OCI-LY7 (cell line): ENCODE measurements around the gene HINFP. TPM values are rescaled to one million over a fixed set of nuclear protein-coding genes. Genes with fewer than 3 reads are reported as not detected.

Source experiments
- BruUV-seq: library from RNA; stranded (reverse); fragments of 400-500 nt; replicated peaks from 2 replicates; lab custom pipeline; 2021; lab: Mats Ljungman, UMichigan
- CTCF ChIA-PET: fragments of 300-600 bp; sonication (Branson Sonifier 250); formaldehyde crosslinking; loops from one replicate; lab custom pipeline; 2022; ENCODE audit warnings: antibody characterized with exemption; ENCODE audit not compliant: unreplicated experiment; lab: Charles Lee
- POLR2A ChIA-PET: fragments of 300-600 bp; sonication (Branson Sonifier 250); formaldehyde crosslinking; loops from one replicate; lab custom pipeline; 2022; ENCODE audit warnings: antibody characterized with exemption; lab: Charles Lee
- DNase-seq: peaks from one replicate; pipeline ENCODE4 v3.0.0-alpha.2; 2015; ENCODE audit warnings: low spot score
- H2AFZ ChIP-seq: fragments of 200-600 bp; sonication (generic), shearing (Covaris generic); 2 replicates; pipeline ENCODE4 v1.6.1; 2014; ENCODE audit warnings: mild to moderate bottlenecking, antibody characterized with exemption, low read length, moderate library complexity
- H3K27ac ChIP-seq: fragments of 200-600 bp; sonication (generic); 2 replicates; pipeline ENCODE4 v1.5.1; 2014; ENCODE audit warnings: mixed run types, low read depth, mild to moderate bottlenecking, moderate library complexity, low read length, inconsistent platforms; ENCODE audit not compliant: poor library complexity, severe bottlenecking
- H3K36me3 ChIP-seq: fragments of 200-600 bp; sonication (generic); 2 replicates; pipeline ENCODE4 v1.6.1; 2014; ENCODE audit warnings: mild to moderate bottlenecking, antibody characterized with exemption, low read length, moderate library complexity, mixed read lengths; ENCODE audit not compliant: insufficient read depth
- H3K4me1 ChIP-seq: fragments of 200-600 bp; sonication (generic); 2 replicates; pipeline ENCODE4 v1.5.1; 2014; ENCODE audit warnings: mild to moderate bottlenecking, low read length; ENCODE audit not compliant: insufficient read depth, poor library complexity, severe bottlenecking
- H3K4me2 ChIP-seq: fragments of 200-600 bp; sonication (generic); 2 replicates; pipeline ENCODE4 v1.6.1; 2014; ENCODE audit warnings: mild to moderate bottlenecking, low read length
- H3K4me3 ChIP-seq: fragments of 200-600 bp; sonication (generic); 2 replicates; pipeline ENCODE4 v1.5.1; 2014; ENCODE audit warnings: mild to moderate bottlenecking, low read depth, low read length; ENCODE audit not compliant: poor library complexity, severe bottlenecking
- H3K79me2 ChIP-seq: fragments of 200-600 bp; sonication (generic); 2 replicates; pipeline ENCODE4 v1.6.1; 2016; ENCODE audit warnings: low read depth, mild to moderate bottlenecking, low read length, moderate library complexity, mixed read lengths; ENCODE audit not compliant: insufficient read depth
- H3K9me2 ChIP-seq: fragments of 200-600 bp; sonication (generic); 2 replicates; pipeline ENCODE4 v1.6.1; 2016; ENCODE audit warnings: mild to moderate bottlenecking, low read length, mixed read lengths; ENCODE audit not compliant: insufficient read depth
- H3K9me3 ChIP-seq: fragments of 200-600 bp; sonication (generic); 2 replicates; pipeline ENCODE4 v1.6.1; 2014; ENCODE audit warnings: mild to moderate bottlenecking, mixed run types, low read length, mixed read lengths
- H4K20me1 ChIP-seq: fragments of 200-600 bp; sonication (generic); 2 replicates; pipeline ENCODE4 v1.6.1; 2014; ENCODE audit warnings: mild to moderate bottlenecking, antibody characterized with exemption, low read length, moderate library complexity, mixed read lengths; ENCODE audit not compliant: insufficient read depth
- EZH2phosphoT487 ChIP-seq: fragments of 200-600 bp; sonication (generic); IDR thresholded peaks from 2 replicates; pipeline ENCODE4 v1.6.1; 2018; ENCODE audit warnings: low read depth, borderline replicate concordance, mild to moderate bottlenecking, mixed run types, antibody characterized with exemption, low read length, moderate library complexity, mixed read lengths
- intact Hi-C: fragments of 100-400 bp; cut with micrococcal nuclease; formaldehyde crosslinking; loops from one replicate; pipeline ENCODE4 v1.10.0; 2022; ENCODE audit not compliant: unreplicated experiment
- total RNA-seq, 2 experiments: library from RNA; depleted of rRNA in 1 of 2; stranded (reverse); fragments of >200 nt in 1 of 2; shearing (Covaris generic) in 1 of 2; gene quantifications; 2 replicates each; pipeline ENCODE4 v1.2.3, GENCODE V29; 2014 to 2022
- TF ChIP-seq, protein P1 (sequence below): fragments of 200-600 bp; sonication (generic); conservative IDR thresholded peaks from 2 replicates; pipeline ENCODE4 v1.5.1; 2014; ENCODE audit warnings: mild to moderate bottlenecking, antibody characterized with exemption, low read length, moderate library complexity, mixed read lengths

HINFP gene
- total RNA-seq, 2 experiments from 2014 or later: 27.7 to 29.6 TPM

DNA sequence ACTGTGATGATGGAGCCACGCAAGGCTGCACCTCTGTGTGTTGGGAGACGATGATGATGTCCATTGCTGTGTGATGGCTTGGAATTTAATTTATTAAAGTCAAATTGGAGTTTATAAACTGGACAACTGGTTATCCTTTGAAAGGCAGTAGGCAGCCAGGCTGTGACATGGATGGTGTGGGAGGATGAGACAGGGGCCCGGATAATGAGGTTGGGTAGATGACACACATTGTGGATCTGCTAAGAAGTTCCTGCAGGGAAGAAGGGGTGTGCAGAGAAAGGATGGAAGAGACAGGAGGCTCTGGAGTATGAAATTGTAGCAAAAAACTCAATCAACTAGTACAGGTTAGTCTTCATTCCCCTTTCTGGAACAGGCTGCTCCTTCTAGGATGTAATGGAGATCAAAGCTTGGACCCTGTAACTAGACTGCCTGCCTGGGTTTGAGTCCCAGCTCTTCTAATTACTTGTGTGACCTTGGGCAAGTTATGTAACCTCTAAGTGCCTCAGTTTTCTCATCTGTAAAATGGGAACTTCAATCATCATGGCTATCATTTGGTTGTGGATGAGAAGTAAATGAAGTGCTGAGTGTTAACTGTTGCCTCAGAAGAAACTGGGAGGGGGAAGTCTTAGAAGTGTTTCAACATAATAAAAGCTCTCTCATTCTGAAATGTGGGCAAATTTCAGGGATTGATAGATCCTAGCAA lies 4.2 kb upstream of the HINFP start:
- Histone ChIP-seq H3K4me3 (no peak overlapping the region), H3K36me3 (peaks cover 15% of the 10 kb centered on the region), H3K4me1 (peaks cover 9% of the 10 kb centered on the region), H2AFZ (no peak overlapping the region), H3K79me2 (peaks cover 4% of the 10 kb centered on the region; the same call in 1 of the 2 replicates), H3K9me3 (no peaks in the 10 kb centered on the region), H3K27ac (no peak overlapping the region), H3K9me2 (no peaks in the 10 kb centered on the region), H3K4me2 (no peak overlapping the region), H4K20me1 (no peaks in the 10 kb centered on the region)
- ChIA-PET POLR2A (interaction anchor here (0.7 to 2.5 kb wide), 3 partner anchors 8 to 64 kb away, joined by 3 to 8 read pairs (median 3); no protein-coding TSS in a partner anchor), CTCF (no interaction called here)
- BruUV-seq: no TSS peak
- TF ChIP-seq EZH2phosphoT487: no peak
- TF ChIP-seq, protein P1, sequence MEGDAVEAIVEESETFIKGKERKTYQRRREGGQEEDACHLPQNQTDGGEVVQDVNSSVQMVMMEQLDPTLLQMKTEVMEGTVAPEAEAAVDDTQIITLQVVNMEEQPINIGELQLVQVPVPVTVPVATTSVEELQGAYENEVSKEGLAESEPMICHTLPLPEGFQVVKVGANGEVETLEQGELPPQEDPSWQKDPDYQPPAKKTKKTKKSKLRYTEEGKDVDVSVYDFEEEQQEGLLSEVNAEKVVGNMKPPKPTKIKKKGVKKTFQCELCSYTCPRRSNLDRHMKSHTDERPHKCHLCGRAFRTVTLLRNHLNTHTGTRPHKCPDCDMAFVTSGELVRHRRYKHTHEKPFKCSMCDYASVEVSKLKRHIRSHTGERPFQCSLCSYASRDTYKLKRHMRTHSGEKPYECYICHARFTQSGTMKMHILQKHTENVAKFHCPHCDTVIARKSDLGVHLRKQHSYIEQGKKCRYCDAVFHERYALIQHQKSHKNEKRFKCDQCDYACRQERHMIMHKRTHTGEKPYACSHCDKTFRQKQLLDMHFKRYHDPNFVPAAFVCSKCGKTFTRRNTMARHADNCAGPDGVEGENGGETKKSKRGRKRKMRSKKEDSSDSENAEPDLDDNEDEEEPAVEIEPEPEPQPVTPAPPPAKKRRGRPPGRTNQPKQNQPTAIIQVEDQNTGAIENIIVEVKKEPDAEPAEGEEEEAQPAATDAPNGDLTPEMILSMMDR: no peak
- no peak for DNase-seq
- intact Hi-C loops: no loop called here

DNA sequence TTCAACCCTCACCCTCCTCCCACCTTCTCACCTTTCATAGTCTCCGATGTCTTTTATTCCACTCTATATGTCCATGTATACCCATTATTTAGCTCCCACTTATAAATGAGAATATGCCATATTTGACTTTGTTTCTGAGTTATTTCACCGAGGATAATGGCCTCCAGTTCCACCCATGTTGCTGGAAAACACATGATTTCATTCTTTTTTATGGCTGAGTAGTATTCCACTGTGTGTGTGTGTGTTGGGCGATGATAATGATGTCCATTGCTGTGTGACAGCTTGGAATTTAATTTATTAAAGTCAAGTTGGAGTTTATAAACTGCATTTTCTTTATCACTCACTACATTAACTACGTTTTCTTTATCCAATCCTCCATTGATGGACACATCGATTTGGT lies 3.2 kb upstream of the HINFP start:
- Histone ChIP-seq H2AFZ (no peak overlapping the region), H4K20me1 (no peaks in the 10 kb centered on the region), H3K27ac (no peak overlapping the region), H3K4me1 (peaks cover 15% of the 10 kb centered on the region), H3K4me3 (no peak overlapping the region), H3K36me3 (peaks cover 15% of the 10 kb centered on the region), H3K4me2 (no peak overlapping the region), H3K79me2 (peaks cover 9% of the 10 kb centered on the region; the same call in 1 of the 2 replicates), H3K9me2 (no peaks in the 10 kb centered on the region), H3K9me3 (no peaks in the 10 kb centered on the region)
- CTCF ChIA-PET: interaction anchor here (0.6 kb wide), 1 partner anchor 11 kb away, joined by 3 read pairs; the partner anchor contains the start of gene C2CD2L
- TF ChIP-seq EZH2phosphoT487: no peak
- intact Hi-C loops: no loop called here
- no TSS peak for BruUV-seq
- DNase-seq: no peak
- POLR2A ChIA-PET: interaction anchor here (0.7 to 2.5 kb wide), 3 partner anchors 9 to 63 kb away, joined by 3 to 12 read pairs (median 8); partner anchors contain the start of gene C2CD2L

- Histone ChIP-seq H3K9me2 (no peaks in the 10 kb centered on the region), H3K27ac (no peak overlapping the region), H2AFZ (no peak overlapping the region), H3K4me1 (peaks cover 15% of the 10 kb centered on the region), H4K20me1 (no peaks in the 10 kb centered on the region), H3K4me3 (no peak overlapping the region), H3K79me2 (peaks cover 9% of the 10 kb centered on the region; the same call in 1 of the 2 replicates), H3K4me2 (no peak overlapping the region), H3K9me3 (no peaks in the 10 kb centered on the region), H3K36me3 (peaks cover 13% of the 10 kb centered on the region; the same call in 1 of the 2 replicates)
- DNase-seq: no peak
- POLR2A ChIA-PET: interaction anchor here (0.6 to 2.5 kb wide), 3 partner anchors 10 to 19 kb away, joined by 4 to 12 read pairs (median 8); partner anchors contain the start of gene C2CD2L
- no TSS peak for BruUV-seq
- TF ChIP-seq, protein P1: no peak
- no peak for TF ChIP-seq EZH2phosphoT487
- intact Hi-C loops: no loop called here
- CTCF ChIA-PET: no interaction called here
Observed at GRCh38 chr11:119118946-119119345, 2.4 kb upstream of the HINFP start.
